IPS-18a (cell line): ENCODE results near the gene CFAP99.

Experiments used
- H3K27ac ChIP-seq: one replicate; pipeline ENCODE4 v1.5.1; 2013; ENCODE audit warnings: low read length
- H3K27me3 ChIP-seq: one replicate; pipeline ENCODE4 v1.6.1; 2013; ENCODE audit warnings: mild to moderate bottlenecking, low read length; ENCODE audit not compliant: control insufficient read depth, insufficient read depth
- H3K36me3 ChIP-seq: one replicate; pipeline ENCODE4 v1.6.1; 2013; ENCODE audit warnings: low read depth, low read length; ENCODE audit not compliant: control insufficient read depth
- H3K4me1 ChIP-seq: one replicate; pipeline ENCODE4 v1.6.1; 2013; ENCODE audit warnings: low read depth, low read length; ENCODE audit not compliant: control insufficient read depth
- H3K4me3 ChIP-seq: one replicate; pipeline ENCODE4 v1.5.1; 2013; ENCODE audit warnings: low read length
- H3K9ac ChIP-seq: one replicate; pipeline ENCODE4 v1.6.1; 2013; ENCODE audit warnings: mild to moderate bottlenecking, low read length, moderate library complexity
- H3K9me3 ChIP-seq: one replicate; pipeline ENCODE4 v1.6.1; 2013; ENCODE audit warnings: low read depth, low read length; ENCODE audit not compliant: control insufficient read depth

Gene CFAP99

GRCh38 chr4:2445130-2445529, 26.4 kb downstream of the CFAP99 start:
- Histone ChIP-seq H3K27me3 (no peaks in the 10 kb centered on the region), H3K9ac (no peak overlapping the region), H3K36me3 (no peaks in the 10 kb centered on the region), H3K4me1 (no peaks in the 10 kb centered on the region), H3K9me3 (no peaks in the 10 kb centered on the region), H3K27ac (no peak overlapping the region), H3K4me3 (no peak overlapping the region)

GRCh38 chr4:2445571-2445970, 26.8 kb downstream of the CFAP99 start:
- Histone ChIP-seq H3K9ac (no peak overlapping the region), H3K36me3 (no peaks in the 10 kb centered on the region), H3K27me3 (no peaks in the 10 kb centered on the region), H3K27ac (no peak overlapping the region), H3K4me1 (no peaks in the 10 kb centered on the region), H3K9me3 (no peaks in the 10 kb centered on the region), H3K4me3 (no peak overlapping the region)

- H3K36me3 ChIP-seq = no peaks in the 10 kb centered on the region
- no peak overlapping the region for H3K27ac ChIP-seq
- H3K27me3 ChIP-seq = no peaks in the 10 kb centered on the region
- no peaks in the 10 kb centered on the region for H3K4me1 ChIP-seq
- H3K9ac ChIP-seq = no peak overlapping the region
- H3K9me3 ChIP-seq = no peaks in the 10 kb centered on the region
- no peak overlapping the region for H3K4me3 ChIP-seq
Measured at GRCh38 chr4:2446656-2447564, 28.2 kb downstream of the CFAP99 start.

GRCh38 chr4:2448589-2448988, 29.8 kb downstream of the CFAP99 start:
- no peak overlapping the region for H3K4me3 ChIP-seq
- no peaks in the 10 kb centered on the region for H3K4me1 ChIP-seq
- H3K27ac ChIP-seq = no peak overlapping the region
- H3K9ac ChIP-seq = no peak overlapping the region
- H3K27me3 ChIP-seq = no peaks in the 10 kb centered on the region
- H3K9me3 ChIP-seq = no peaks in the 10 kb centered on the region
- no peaks in the 10 kb centered on the region for H3K36me3 ChIP-seq

- H3K9ac ChIP-seq = no peak overlapping the region
- no peaks in the 10 kb centered on the region for H3K27me3 ChIP-seq
Measured at GRCh38 chr4:2449051-2449450, 30.3 kb downstream of the CFAP99 start.

GRCh38 chr4:2449511-2450392, 31.0 kb downstream of the CFAP99 start:
- Histone ChIP-seq H3K4me3 (no peak overlapping the region), H3K36me3 (no peaks in the 10 kb centered on the region), H3K9ac (no peak overlapping the region), H3K9me3 (no peaks in the 10 kb centered on the region), H3K4me1 (no peaks in the 10 kb centered on the region), H3K27ac (no peak overlapping the region), H3K27me3 (no peaks in the 10 kb centered on the region)

More at GRCh38 chr4:2449051-2449450, 30.3 kb downstream of the CFAP99 start:
- H3K4me3 ChIP-seq = no peak overlapping the region
- no peaks in the 10 kb centered on the region for H3K9me3 ChIP-seq
- no peaks in the 10 kb centered on the region for H3K4me1 ChIP-seq
- H3K27ac ChIP-seq = no peak overlapping the region
- no peaks in the 10 kb centered on the region for H3K36me3 ChIP-seq

- Histone ChIP-seq H3K4me1 (no peaks in the 10 kb centered on the region), H3K9ac (no peak overlapping the region), H3K9me3 (no peaks in the 10 kb centered on the region)
Measured at GRCh38 chr4:2450394-2451035, 31.8 kb downstream of the CFAP99 start.

GRCh38 chr4:2451036-2451520, 32.3 kb downstream of the CFAP99 start:
- H3K27ac ChIP-seq = no peak overlapping the region
- no peaks in the 10 kb centered on the region for H3K4me1 ChIP-seq
- no peaks in the 10 kb centered on the region for H3K27me3 ChIP-seq
- no peaks in the 10 kb centered on the region for H3K36me3 ChIP-seq
- H3K9ac ChIP-seq = no peak overlapping the region
- no peak overlapping the region for H3K4me3 ChIP-seq
- no peaks in the 10 kb centered on the region for H3K9me3 ChIP-seq

More at GRCh38 chr4:2450394-2451035, 31.8 kb downstream of the CFAP99 start:
- H3K4me3 ChIP-seq = no peak overlapping the region
- no peaks in the 10 kb centered on the region for H3K27me3 ChIP-seq
- no peaks in the 10 kb centered on the region for H3K36me3 ChIP-seq
- H3K27ac ChIP-seq = no peak overlapping the region

GRCh38 chr4:2451821-2452785, 33.3 kb downstream of the CFAP99 start:
- Histone ChIP-seq H3K9me3 (no peaks in the 10 kb centered on the region), H3K36me3 (no peaks in the 10 kb centered on the region), H3K27me3 (no peaks in the 10 kb centered on the region), H3K4me1 (no peaks in the 10 kb centered on the region), H3K27ac (no peak overlapping the region), H3K4me3 (no peak overlapping the region), H3K9ac (no peak overlapping the region)

- Histone ChIP-seq H3K9me3 (no peaks in the 10 kb centered on the region), H3K4me3 (no peak overlapping the region), H3K27ac (no peak overlapping the region), H3K4me1 (no peaks in the 10 kb centered on the region), H3K27me3 (peaks cover 14% of the 10 kb centered on the region), H3K9ac (no peak overlapping the region), H3K36me3 (no peaks in the 10 kb centered on the region)
Measured at GRCh38 chr4:2457481-2458295, 38.9 kb downstream of the CFAP99 start.
